Common myeloid progenitor, CD34-positive (primary cell): ENCODE measurements around the gene DHX8.

Source experiments
- CTCF ChIA-PET: fragments of 350-600 bp; sonication (Branson Sonifier 250); formaldehyde crosslinking; loops from one replicate; lab custom pipeline; 2021; ENCODE audit warnings: antibody characterized with exemption; lab: Charles Lee
- POLR2A ChIA-PET: fragments of 350-600 bp; sonication (Branson Sonifier 250); formaldehyde crosslinking; loops from one replicate; lab custom pipeline; 2021; ENCODE audit warnings: antibody characterized with exemption; lab: Charles Lee
- DNase-seq, 3 donors: peaks; one replicate each; pipeline versions ENCODE4 v3.0.0 to v3.0.0-alpha.2; 2013
- H3K27ac ChIP-seq, 2 experiments: 1 replicate in 1 of 2; 2 replicates in 1 of 2; pipeline ENCODE4 v1.7.0; 2013; ENCODE audit warnings: inconsistent platforms in 2 of 2, low read length in 2 of 2, mild to moderate bottlenecking in 2 of 2, low read depth in 1 of 2, moderate library complexity in 1 of 2; ENCODE audit not compliant: severe bottlenecking in 2 of 2, insufficient read depth in 1 of 2, poor library complexity in 1 of 2
- H3K27me3 ChIP-seq, 5 experiments: replicated peaks in 2 of 5; 1 replicate in 3 of 5; 2 replicates in 2 of 5; pipeline versions ENCODE4 v1.6.1 to v1.7.0; 2013; ENCODE audit warnings: low read length in 4 of 5, mild to moderate bottlenecking in 2 of 5, moderate library complexity in 2 of 5, inconsistent platforms in 1 of 5; ENCODE audit not compliant: insufficient read depth in 5 of 5, control insufficient read depth in 4 of 5
- H3K36me3 ChIP-seq, 4 experiments: 1 replicate in 2 of 4; 2 replicates in 2 of 4; pipeline versions ENCODE4 v1.6.1 to v1.7.0; 2013; ENCODE audit warnings: low read length in 3 of 4, control low read depth in 1 of 4, mild to moderate bottlenecking in 1 of 4; ENCODE audit not compliant: control insufficient read depth in 4 of 4, insufficient read depth in 4 of 4
- H3K4me1 ChIP-seq, 4 experiments: 1 replicate in 3 of 4; 2 replicates in 1 of 4; pipeline versions ENCODE4 v1.6.1 to v1.7.1; 2013; ENCODE audit warnings: low read length in 3 of 4, mild to moderate bottlenecking in 3 of 4, control low read depth in 1 of 4, inconsistent platforms in 1 of 4, moderate library complexity in 1 of 4; ENCODE audit not compliant: control insufficient read depth in 4 of 4, insufficient read depth in 4 of 4; ENCODE audit errors: control extremely low read depth in 1 of 4
- H3K4me3 ChIP-seq, 7 experiments: 1 replicate in 4 of 7; 2 replicates in 3 of 7; pipeline versions ENCODE4 v1.5.1 to v1.7.0; 2013; ENCODE audit warnings: mild to moderate bottlenecking in 7 of 7, low read length in 6 of 7, moderate library complexity in 6 of 7, inconsistent platforms in 2 of 7, low read depth in 2 of 7, control low read depth in 1 of 7; ENCODE audit not compliant: insufficient read depth in 4 of 7, control insufficient read depth in 1 of 7; ENCODE audit errors: extremely low read depth in 1 of 7
- H3K9me3 ChIP-seq, 5 experiments: 1 replicate in 4 of 5; 2 replicates in 1 of 5; pipeline versions ENCODE4 v1.6.1 to v1.7.1; 2013; ENCODE audit warnings: low read length in 4 of 5, mild to moderate bottlenecking in 2 of 5, inconsistent platforms in 1 of 5, low read depth in 1 of 5, moderate library complexity in 1 of 5; ENCODE audit not compliant: control insufficient read depth in 4 of 5, insufficient read depth in 2 of 5; ENCODE audit errors: control extremely low read depth in 1 of 5
- WGBS: methylation state at CpG from one replicate; pipeline ENCODE4 v1.1.5; 2013; ENCODE audit not compliant: insufficient coverage; 5-methylcytosine and 5-hydroxymethylcytosine counted together

The DHX8 gene

DNA sequence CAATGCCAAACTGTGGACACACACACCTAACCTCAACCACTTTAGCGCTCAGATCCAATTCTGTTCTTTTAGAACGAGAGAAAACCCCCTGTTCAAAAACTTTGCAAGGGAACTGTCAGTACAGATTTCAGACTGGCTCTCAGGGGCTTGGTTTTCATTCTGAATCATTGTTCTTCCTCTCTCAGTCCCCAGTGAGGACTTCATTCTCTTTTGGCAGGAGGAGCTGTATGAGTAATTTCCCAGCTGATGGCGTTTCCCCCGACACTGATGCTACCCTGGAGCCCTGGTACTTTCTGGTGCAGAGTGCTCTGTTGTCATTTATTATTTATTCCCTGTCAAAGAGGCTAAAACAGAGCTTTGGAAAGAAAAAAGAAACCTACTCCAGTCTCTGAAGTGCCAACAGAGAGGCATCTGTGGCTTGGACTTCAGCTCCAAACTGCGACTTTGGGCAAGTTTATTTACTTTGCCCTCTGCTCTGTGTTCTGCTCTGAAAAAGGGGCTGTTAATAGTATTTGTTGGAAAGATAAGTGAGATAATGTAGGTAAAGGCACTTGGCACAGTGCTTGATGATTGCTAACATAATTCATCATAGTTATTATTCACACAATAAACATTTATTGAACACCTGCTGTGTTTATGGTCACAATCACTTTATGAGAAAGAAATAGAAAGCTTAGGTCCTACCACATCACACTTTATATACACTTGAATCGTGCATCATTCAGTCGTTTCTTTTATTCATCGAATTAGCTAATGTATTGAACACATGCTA is 34.0 kb downstream of the DHX8 start:
- no peak for DNase-seq
- POLR2A ChIA-PET, result no interaction called here
- H3K36me3 ChIP-seq, result peaks cover 19 to 76% (median 49%) of the 10 kb centered on the region in 4 experiments
- H3K4me1 ChIP-seq, result peaks cover 0 to 19% (median 5%) of the 10 kb centered on the region in 4 experiments
- no peaks in the 10 kb centered on the region for H3K27me3 ChIP-seq
- CTCF ChIA-PET, result interaction anchor here (0.6 to 1.5 kb wide), 2 partner anchors 59 to 1308 kb away, joined by 3 to 6 read pairs; no protein-coding TSS in a partner anchor
- no peaks in the 10 kb centered on the region for H3K9me3 ChIP-seq
- H3K4me3 ChIP-seq, result no peak overlapping the region
- 100% methylated on average over 2 of the region's 8 CpGs for WGBS
- H3K27ac ChIP-seq, result no peak overlapping the region

DNA sequence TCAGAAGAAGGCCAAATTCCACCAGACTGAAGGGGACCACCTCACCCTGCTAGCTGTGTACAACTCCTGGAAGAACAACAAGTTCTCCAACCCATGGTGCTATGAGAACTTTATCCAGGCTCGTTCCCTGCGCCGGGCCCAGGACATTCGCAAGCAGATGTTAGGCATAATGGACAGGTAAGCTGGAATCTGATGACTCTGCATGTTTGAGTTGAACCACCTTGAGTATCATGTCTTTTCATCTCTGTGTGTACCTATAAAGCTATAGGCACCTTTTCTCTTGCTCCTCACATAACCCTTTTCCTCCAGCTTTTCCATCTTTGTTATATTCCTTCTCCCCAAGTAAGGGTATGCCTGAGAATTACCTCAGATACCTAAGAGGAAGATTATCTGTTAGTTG is 37.6 kb downstream of the DHX8 start:
- Histone ChIP-seq H3K27me3 (no peaks in the 10 kb centered on the region), H3K4me3 (no peak overlapping the region), H3K36me3 (peaks cover 27 to 87% (median 60%) of the 10 kb centered on the region in 4 experiments), H3K4me1 (peaks cover 0 to 7% (median 2%) of the 10 kb centered on the region in 4 experiments), H3K9me3 (no peaks in the 10 kb centered on the region), H3K27ac (no peak overlapping the region)
- ChIA-PET CTCF (interaction anchor here (0.6 to 2.3 kb wide), 4 partner anchors 26 to 239 kb away, joined by 3 to 14 read pairs (median 3); no protein-coding TSS in a partner anchor), POLR2A (no interaction called here)
- 100% methylated on average over 4 of the region's 4 CpGs for whole genome bisulfite sequencing
- DNase-seq, result no peak

DNA sequence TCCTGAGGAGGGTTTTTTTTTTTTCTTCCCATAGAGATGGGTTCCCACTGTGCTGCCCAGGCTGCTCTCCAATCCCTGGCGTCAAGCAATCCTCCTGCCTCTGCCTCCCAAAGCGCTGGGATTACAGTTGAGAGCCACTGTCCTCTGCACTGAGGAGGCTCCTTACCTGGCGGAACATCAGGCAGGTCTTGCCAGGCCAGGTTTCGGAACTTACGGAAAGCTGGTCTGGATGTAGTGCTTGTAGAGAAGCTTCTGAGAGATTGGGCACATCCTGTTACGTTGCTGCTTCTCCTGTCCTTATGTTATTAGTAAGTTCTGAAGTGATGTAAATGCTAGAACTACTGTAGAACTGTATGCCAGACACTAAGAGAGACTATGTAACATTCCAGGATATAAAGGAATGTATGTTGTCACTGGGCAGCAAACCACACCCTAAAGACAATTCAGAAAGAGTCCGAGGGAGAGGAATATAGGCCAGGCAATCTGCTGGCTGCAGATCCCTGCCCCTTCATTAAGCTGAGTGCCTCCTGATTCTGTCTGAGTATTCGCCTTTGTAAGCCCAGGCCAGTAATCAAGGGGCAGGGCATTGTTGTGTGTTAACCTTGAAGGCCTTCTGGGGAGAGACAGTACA is 41.3 kb downstream of the DHX8 start:
- H3K36me3 ChIP-seq, result peaks cover 30 to 71% (median 51%) of the 10 kb centered on the region in 4 experiments
- peaks cover 0 to 6% (median 5%) of the 10 kb centered on the region in 4 experiments for H3K4me1 ChIP-seq
- H3K9me3 ChIP-seq, result no peaks in the 10 kb centered on the region
- CTCF ChIA-PET, result interaction anchor here (2.3 kb wide), 1 partner anchor 10 kb away, joined by 4 read pairs; no protein-coding TSS in a partner anchor
- 92% methylated on average over 8 of the region's 8 CpGs for WGBS
- POLR2A ChIA-PET, result no interaction called here
- H3K4me3 ChIP-seq, result no peak overlapping the region
- H3K27me3 ChIP-seq, result no peaks in the 10 kb centered on the region
- H3K27ac ChIP-seq, result no peak overlapping the region
- DNase-seq, result no peak

DNA sequence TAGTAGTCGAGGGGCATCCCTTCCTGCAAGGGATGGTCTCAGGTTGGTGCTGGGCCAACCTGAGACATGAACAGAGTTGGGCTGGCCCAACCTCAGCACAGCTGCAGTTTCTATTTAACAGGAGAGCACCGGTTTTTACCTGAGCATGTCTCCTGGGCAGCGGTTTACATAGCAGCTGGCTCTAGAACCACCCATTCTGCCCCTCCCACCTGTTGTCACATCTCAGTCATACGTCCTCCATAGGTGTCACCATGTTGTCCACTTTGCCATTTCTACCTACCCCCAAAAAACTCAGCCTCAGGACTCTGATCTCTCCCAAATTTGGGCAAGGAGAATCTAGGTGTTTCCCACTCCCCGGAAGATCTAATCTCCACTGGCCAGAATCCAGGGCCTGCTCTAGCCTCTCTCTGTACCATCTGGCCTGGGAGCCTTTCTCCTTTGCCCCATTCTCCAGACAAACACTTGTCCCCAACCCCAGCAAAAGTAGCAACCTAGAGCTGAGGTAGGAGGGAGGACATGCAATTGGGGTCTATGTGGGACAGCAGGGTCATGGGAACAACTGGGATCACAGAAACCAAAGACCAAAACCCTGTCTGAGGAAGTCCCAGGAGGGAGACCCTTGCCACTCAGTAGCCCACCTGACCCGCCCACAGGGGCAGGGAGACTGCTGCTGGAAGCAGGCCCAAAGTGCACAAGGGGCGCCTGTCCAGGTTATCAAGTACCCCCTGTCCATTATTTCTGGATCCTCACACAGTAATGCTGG is 43.3 kb downstream of the DHX8 start:
- no peaks in the 10 kb centered on the region for H3K9me3 ChIP-seq
- peaks cover 0 to 21% (median 14%) of the 10 kb centered on the region in 4 experiments for H3K4me1 ChIP-seq
- ChIA-PET CTCF (interaction anchor here (1.1 to 1.6 kb wide), 3 partner anchors 12 to 234 kb away, joined by 3 to 6 read pairs (median 4); no protein-coding TSS in a partner anchor), POLR2A (no interaction called here)
- DNase-seq, result no peak
- no peak overlapping the region for H3K4me3 ChIP-seq
- peaks cover 13 to 52% (median 39%) of the 10 kb centered on the region in 4 experiments for H3K36me3 ChIP-seq
- H3K27me3 ChIP-seq, result no peaks in the 10 kb centered on the region
- WGBS, result 100% methylated on average over 5 of the region's 7 CpGs
- H3K27ac ChIP-seq, result no peak overlapping the region

DNA sequence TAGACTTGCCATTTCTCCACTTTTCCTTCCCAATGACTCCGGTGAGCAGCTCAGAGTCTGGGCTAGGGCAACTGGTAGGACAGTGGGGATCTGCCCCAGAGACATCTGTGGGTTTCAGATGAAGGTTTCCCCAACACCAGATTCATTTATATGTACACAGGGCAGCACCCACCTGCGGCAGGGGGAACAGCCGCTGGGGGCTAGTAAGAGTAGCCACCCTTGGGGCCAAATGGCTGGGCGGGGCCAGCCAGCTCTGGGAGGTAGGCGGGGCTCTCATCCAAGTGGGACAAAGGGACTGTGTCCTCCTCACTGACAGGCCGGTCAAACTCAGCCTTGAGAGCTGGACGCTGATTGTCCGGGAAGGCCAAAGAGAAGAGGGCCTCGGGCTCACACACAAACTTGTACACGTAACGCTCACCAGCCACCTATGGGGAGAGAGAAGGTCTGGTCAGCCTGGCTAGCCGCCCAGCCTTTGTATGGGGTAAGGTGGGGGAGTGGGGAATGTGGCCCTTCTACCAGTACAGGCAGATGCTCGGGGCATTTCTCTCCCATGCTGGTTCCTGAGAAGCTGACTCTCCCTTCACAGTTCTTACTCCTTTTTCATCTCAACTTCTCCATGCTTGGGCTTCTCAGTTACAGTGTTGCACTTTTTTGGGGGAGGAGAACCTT is 44.7 kb downstream of the DHX8 start:
- H3K27ac ChIP-seq, result no peak overlapping the region
- H3K36me3 ChIP-seq, result peaks cover 10 to 43% (median 33%) of the 10 kb centered on the region in 4 experiments
- peaks cover 0 to 21% (median 14%) of the 10 kb centered on the region in 4 experiments for H3K4me1 ChIP-seq
- ChIA-PET POLR2A (no interaction called here), CTCF (interaction anchor here (1.6 kb wide), 1 partner anchor 9 kb away, joined by 6 read pairs; no protein-coding TSS in a partner anchor)
- H3K9me3 ChIP-seq, result no peaks in the 10 kb centered on the region
- H3K4me3 ChIP-seq, result no peak overlapping the region
- 98% methylated on average over 8 of the region's 13 CpGs for WGBS
- no peak for DNase-seq
- no peaks in the 10 kb centered on the region for H3K27me3 ChIP-seq

DNA sequence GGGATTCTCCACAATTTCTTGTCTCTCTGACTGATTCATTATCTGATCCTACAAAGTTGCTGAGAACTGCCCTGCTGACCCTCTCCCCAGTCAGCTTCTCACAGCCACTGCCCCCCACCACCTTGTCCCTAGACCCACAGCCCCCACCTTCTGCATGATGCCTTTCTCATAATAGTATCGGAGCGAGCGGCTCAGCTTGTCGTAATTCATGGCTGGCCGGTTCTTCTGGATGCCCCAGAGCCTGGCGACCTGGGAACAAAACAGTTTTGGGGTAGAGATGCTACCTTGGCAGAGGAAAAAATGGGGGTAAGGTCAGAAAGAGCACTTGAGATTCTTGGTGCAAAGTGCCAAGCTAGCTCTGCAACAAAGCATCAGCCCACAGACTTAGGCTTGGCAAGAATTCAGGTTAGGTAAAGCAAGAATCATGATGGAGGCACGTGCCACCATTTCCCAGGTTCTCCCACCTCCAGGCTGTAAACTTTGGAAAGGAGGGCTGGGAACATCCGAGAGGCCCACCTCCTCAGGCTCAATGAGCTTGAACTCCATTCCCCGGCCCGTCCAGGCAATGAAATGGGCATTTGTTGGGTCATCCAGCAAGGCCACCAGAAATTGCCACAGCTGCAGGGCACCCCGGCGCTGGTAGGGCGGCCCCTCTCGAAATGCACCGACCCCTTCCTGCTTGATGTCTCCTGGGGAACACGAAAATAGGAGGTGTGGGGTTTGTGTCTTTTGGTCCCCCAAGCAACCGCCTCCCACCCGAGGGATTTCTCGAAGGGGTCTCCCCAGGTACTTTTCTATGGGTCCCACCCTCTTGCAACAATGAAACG is 45.4 kb downstream of the DHX8 start:
- peaks cover 0 to 21% (median 14%) of the 10 kb centered on the region in 4 experiments for H3K4me1 ChIP-seq
- H3K4me3 ChIP-seq, result no peak overlapping the region
- CTCF ChIA-PET, result interaction anchor here (1.3 to 1.6 kb wide), 3 partner anchors 9 to 18 kb away, joined by 5 to 6 read pairs (median 6); no protein-coding TSS in a partner anchor
- no peaks in the 10 kb centered on the region for H3K27me3 ChIP-seq
- DNase-seq, result no peak
- no peak overlapping the region for H3K27ac ChIP-seq
- WGBS, result 89% methylated on average over 17 of the region's 20 CpGs
- peaks cover 4 to 36% (median 27%) of the 10 kb centered on the region in 4 experiments for H3K36me3 ChIP-seq
- H3K9me3 ChIP-seq, result no peaks in the 10 kb centered on the region
- POLR2A ChIA-PET, result no interaction called here
